Stimulated activated CD4-positive, alpha-beta T cell treated with anti-CD3 and anti-CD28 coated beads, Interleukin-4, amount 100 ng/mL, for 1 hour (primary cell): ENCODE measurements around the gene SLC35A4.
A peak's percentile ranks its signal among the peaks of the same experiment; 100 is the strongest.

Experiments
- DNase-seq: peaks from one replicate; pipeline ENCODE4 v3.0.0-alpha.2; 2020

The SLC35A4 gene

GRCh38 chr5:140564196-140565023 is at the start of gene SLC35A4, which contains the start of gene APBB3:
TSS of gene SLC35A4 (plus strand) at chr5:140564828. CDS start at chr5:140567170, 2,342 bp downstream.
TSS of gene APBB3 (minus strand) at chr5:140564598. CDS start at chr5:140564245, 353 bp downstream.
- DNase-seq, result peak; percentile 93

- DNase-seq, result no peak
Measured at GRCh38 chr5:140524003-140524402, 40.6 kb upstream of the SLC35A4 start.

DNA sequence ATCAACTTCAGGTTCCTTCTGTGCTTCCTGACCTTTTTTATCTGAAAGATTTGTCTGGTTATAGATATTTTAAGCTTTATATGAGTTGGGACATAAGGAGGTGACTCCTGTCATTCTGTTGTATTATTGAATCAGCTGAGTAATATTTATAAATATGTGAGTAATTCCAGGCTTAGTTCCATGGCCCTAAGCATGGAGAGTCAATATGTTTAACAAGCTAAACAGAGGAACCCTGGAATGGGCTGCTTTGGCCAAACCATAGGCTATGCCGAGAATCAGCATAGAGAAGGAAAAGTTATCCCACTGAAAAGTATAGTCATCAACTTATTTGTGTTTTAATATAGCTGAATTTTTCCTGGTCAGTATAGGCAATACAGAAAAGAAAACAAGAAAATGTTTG is 24.4 kb upstream of the SLC35A4 start:
- DNase-seq, result no peak

DNA sequence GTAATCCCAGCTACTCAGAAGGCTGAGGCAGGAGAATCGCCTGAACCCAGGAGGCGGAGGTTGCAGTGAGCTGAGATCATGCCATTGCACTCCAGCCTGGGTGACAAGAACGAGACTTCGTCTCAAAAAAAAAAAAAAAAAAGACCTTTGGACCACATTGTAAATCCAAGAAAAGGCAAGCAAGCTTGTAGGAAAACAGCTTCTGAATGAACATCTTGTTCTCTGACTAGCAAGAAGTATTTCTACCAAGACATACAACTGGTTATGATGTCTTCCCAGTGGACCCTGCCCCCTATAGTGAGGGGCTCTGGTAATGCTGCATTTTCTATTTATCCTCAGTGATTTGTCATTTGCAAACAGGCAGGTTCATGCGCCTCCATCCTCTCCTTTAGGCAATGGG is 21.7 kb upstream of the SLC35A4 start:
- DNase-seq, result no peak

GRCh38 chr5:140544986-140545385 is 19.6 kb upstream of the SLC35A4 start:
- no peak for DNase-seq

GRCh38 chr5:140545606-140546005 is 19.0 kb upstream of the SLC35A4 start:
- DNase-seq, result no peak

GRCh38 chr5:140546851-140547507 is 17.6 kb upstream of the SLC35A4 start:
- DNase-seq, result no peak

DNA sequence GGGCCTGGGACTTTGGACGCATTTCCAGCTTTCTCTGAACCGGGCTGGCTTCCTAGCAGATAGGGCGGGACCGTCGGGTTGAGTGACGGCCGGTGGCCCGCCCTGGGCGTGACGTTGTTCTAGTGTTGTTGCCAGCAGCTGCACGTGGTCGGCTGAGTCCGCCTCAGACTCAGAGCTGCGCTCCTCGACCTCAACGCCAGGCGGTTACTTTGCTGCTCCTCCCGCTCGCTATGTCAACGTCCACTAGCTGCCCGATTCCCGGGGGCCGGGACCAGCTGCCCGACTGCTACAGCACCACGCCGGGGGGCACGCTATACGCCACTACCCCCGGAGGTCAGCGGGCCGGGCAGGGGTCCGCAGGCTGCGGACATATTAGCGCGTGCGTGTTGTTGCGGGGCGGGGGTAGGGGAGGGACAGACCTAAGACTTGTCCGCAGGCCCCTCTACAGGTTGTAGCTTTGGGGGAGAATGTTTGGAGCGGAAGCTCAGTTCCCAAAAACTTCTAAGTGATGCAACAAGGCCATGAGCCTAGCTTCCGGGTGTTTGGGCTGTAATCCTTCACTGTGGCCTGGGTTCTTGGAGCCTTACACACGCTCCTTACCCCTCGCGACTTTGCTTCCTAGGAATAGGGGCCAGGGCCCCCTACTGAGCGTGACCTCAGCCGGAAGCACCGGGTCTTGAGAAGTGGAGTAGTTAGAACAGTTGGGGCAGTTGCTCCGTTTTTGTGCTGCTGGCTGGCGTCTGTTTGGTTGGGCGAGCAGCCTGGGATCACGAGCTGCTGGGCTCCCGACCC is 16.9 kb upstream of the SLC35A4 start, which contains the start of gene EIF4EBP3:
EIF4EBP3 (plus strand) TSS at position 155 of the 792 bp plus-strand sequence; CDS start at position 231, 76 bp downstream.
- DNase-seq, result peak; percentile 87

- DNase-seq, result no peak
Measured at GRCh38 chr5:140548300-140548688, 16.3 kb upstream of the SLC35A4 start.

GRCh38 chr5:140548791-140549190 is 15.8 kb upstream of the SLC35A4 start:
- no peak for DNase-seq

GRCh38 chr5:140549237-140550144 is 15.1 kb upstream of the SLC35A4 start:
- DNase-seq, result no peak

DNA sequence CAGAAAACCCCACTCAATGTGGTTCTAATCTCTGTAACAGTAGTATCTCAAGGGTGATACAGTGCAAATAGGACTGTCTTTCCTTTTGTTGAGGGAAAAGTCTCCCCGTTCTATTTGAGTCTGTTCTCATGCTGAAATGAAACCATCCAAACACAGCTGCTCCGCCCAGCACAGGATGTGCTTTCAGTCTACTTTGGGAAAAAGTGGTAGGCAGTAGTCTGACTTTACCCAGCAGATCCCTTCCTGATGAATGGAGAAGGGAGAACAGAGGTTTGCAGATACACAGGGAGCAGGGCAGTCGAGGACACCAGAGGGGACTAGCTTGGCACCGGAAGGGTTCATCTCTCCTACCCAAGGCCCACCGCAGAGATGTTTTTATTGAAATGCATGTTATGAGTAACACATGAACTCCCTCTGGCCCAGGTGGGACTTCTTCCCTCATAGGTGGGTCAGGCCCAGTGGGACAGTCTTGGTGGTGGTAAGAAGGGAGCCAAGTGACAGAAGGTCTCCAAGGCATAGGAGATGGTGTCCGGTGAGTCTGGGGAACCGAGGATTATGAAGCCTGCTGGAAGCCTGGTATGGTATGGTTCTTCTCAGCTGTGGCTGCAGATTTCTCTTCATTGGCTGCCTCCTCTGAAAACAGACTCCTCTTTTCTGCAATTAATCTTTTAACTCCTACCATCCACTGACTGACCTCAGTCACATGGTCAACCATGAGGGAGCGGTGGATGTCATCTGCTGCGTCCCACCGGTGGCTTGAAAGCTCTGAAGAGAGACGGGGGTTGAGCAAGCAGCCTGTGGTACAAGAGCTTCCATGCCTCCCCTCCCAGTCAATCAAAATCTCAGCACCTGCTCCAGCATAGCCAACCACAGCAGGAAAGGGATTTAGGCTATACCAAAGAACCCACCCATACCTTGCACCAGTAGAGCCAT is 14.2 kb upstream of the SLC35A4 start:
- DNase-seq, result no peak

GRCh38 chr5:140551872-140552271 is 12.8 kb upstream of the SLC35A4 start:
- DNase-seq, result no peak

- no peak for DNase-seq
Measured at GRCh38 chr5:140553657-140554056, 11.0 kb upstream of the SLC35A4 start.

DNA sequence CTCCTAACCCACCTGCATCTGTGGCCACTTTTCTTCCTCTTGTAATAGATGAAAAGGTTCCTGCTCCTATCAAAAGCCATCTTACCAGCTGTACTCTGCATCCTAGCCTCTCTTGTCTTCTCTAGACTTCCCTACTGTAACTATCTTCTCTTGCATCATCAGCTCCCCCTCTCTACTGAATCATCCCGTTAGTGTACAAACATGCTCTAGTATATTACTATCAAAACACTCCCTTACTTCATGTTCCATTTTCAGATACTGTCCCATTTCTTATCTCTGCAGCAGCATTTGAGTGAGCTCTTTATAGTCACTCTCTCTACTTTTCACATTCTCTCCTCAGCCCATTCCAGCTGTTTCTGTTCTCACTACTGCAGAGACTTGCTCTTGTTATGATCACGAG is 10.2 kb upstream of the SLC35A4 start:
- no peak for DNase-seq

DNA sequence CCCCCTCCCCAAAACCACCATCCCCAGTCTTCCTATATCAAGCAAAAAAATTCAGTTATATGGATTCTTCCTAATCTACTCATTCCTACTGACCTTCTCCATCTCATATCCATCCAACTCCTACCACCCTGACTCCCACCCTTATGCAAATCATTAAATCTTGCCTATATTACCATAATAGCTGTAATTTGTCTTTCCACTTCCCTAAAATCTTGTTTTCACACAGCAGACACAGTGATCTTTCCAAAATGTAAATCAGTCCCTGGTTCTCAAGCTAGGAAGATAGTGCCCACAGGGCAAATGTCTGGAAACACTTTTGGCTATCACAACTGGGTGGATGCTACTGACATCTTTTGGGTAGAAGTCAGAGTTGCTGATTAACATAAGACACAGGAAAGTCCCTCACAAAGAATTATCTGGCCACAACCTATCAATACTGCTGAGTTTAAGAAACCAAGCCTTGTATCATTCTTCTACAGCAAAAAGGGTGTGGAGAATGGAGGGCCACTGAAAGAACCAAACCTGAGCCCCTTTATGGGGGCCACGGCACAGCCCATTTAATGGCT is 8.8 kb upstream of the SLC35A4 start:
- no peak for DNase-seq

GRCh38 chr5:140556438-140556837 is 8.2 kb upstream of the SLC35A4 start:
- no peak for DNase-seq

GRCh38 chr5:140557136-140557805 is 7.4 kb upstream of the SLC35A4 start, which contains the start of gene SRA1:
TSS of gene SRA1 (minus strand) at chr5:140557473. CDS start at chr5:140557452, 21 bp downstream.
- DNase-seq, result peak; percentile 84

GRCh38 chr5:140557965-140558364 is 6.7 kb upstream of the SLC35A4 start:
- no peak for DNase-seq

GRCh38 chr5:140558542-140558941 is 6.1 kb upstream of the SLC35A4 start:
- no peak for DNase-seq
